HepG2 (cell line): ENCODE data around the gene PIM3. TPM values are rescaled to one million over a fixed set of nuclear protein-coding genes. Genes with fewer than 3 reads are reported as not detected.
A peak's percentile ranks its signal among the peaks of the same experiment; 100 is the strongest.

Source experiments
- EHMT2 ChIP-seq: fragments of 200-600 bp; sonication (generic); IDR thresholded peaks from 2 replicates; pipeline ENCODE4 v1.7.0; 2017; ENCODE audit warnings: antibody characterized with exemption, low read depth, low read length, borderline replicate concordance
- FOXC1 ChIP-seq: sonication (generic); formaldehyde crosslinking; IDR thresholded peaks from 2 replicates; pipeline ENCODE4 v1.8.0; 2022; ENCODE audit warnings: mild to moderate bottlenecking, missing genetic modification reagents, borderline replicate concordance
- HIVEP1 ChIP-seq: sonication (generic); formaldehyde crosslinking; IDR thresholded peaks from 2 replicates; pipeline ENCODE4 v1.4.0; 2020; ENCODE audit warnings: mild to moderate bottlenecking, missing genetic modification reagents
- HMGA1 ChIP-seq: sonication (generic); formaldehyde crosslinking; conservative IDR thresholded peaks from 2 replicates; pipeline ENCODE4 v1.4.0; 2020; ENCODE audit warnings: missing genetic modification reagents
- IRF2 ChIP-seq: IDR thresholded peaks from 2 replicates; pipeline ENCODE4 v1.6.1; 2018; ENCODE audit warnings: missing genetic modification reagents, missing compliant biosample characterization
- KDM2A ChIP-seq: sonication (generic); formaldehyde crosslinking; IDR thresholded peaks from 2 replicates; pipeline ENCODE4 v1.4.0; 2020; ENCODE audit warnings: low read depth, missing genetic modification reagents, borderline replicate concordance
- MAX ChIP-seq: IDR thresholded peaks from 2 replicates; pipeline ENCODE4 v1.6.1; 2012; ENCODE audit warnings: inconsistent platforms
- NFKBIZ ChIP-seq: IDR thresholded peaks from 2 replicates; pipeline ENCODE4 v1.6.1; 2018; ENCODE audit warnings: missing genetic modification reagents, missing compliant biosample characterization
- PHF5A ChIP-seq: IDR thresholded peaks from one replicate; pipeline ENCODE4 v1.6.1; 2018; ENCODE audit warnings: low read depth, missing genetic modification reagents; ENCODE audit not compliant: unreplicated experiment
- REL ChIP-seq: sonication (generic); formaldehyde crosslinking; conservative IDR thresholded peaks from 2 replicates; pipeline ENCODE4 v1.8.0; 2022; ENCODE audit warnings: mild to moderate bottlenecking, missing genetic modification reagents, moderate library complexity
- SIX1 ChIP-seq: sonication (generic); formaldehyde crosslinking; IDR thresholded peaks from 2 replicates; pipeline ENCODE4 v1.4.0; 2020; ENCODE audit warnings: missing genetic modification reagents, borderline replicate concordance
- SRF ChIP-seq: IDR thresholded peaks from 2 replicates; pipeline ENCODE4 v1.6.1; 2011; ENCODE audit warnings: mild to moderate bottlenecking, low read depth, low read length, moderate library complexity
- ZBTB39 ChIP-seq: sonication (generic); formaldehyde crosslinking; IDR thresholded peaks from 2 replicates; pipeline ENCODE4 v1.5.0; 2020; ENCODE audit warnings: missing genetic modification reagents
- ZBTB7A ChIP-seq: sonication (generic); formaldehyde crosslinking; IDR thresholded peaks from 2 replicates; pipeline ENCODE4 v1.8.0; 2022; ENCODE audit warnings: mild to moderate bottlenecking, missing genetic modification reagents
- ZFAT ChIP-seq: sonication (generic); formaldehyde crosslinking; conservative IDR thresholded peaks from 2 replicates; pipeline ENCODE4 v1.8.1; 2023; ENCODE audit warnings: missing genetic modification reagents, inconsistent platforms
- ZFP36L2 ChIP-seq: sonication (generic); formaldehyde crosslinking; IDR thresholded peaks from 2 replicates; pipeline ENCODE4 v1.4.0; 2020; ENCODE audit warnings: missing genetic modification reagents
- ZNF546 ChIP-seq: sonication (generic); formaldehyde crosslinking; conservative IDR thresholded peaks from 2 replicates; pipeline ENCODE4 v1.8.1; 2023; ENCODE audit warnings: mild to moderate bottlenecking, missing genetic modification reagents
- ZNF614 ChIP-seq: IDR thresholded peaks from 2 replicates; pipeline ENCODE4 v1.6.1; 2018; ENCODE audit warnings: missing biosample characterization, missing genetic modification reagents, inconsistent platforms, borderline replicate concordance
- ZNF784 ChIP-seq: sonication (generic); formaldehyde crosslinking; IDR thresholded peaks from 2 replicates; pipeline ENCODE4 v1.5.1; 2020; ENCODE audit warnings: missing genetic modification reagents, mild to moderate bottlenecking, borderline replicate concordance
- ZSCAN12 ChIP-seq: sonication (generic); formaldehyde crosslinking; IDR thresholded peaks from 2 replicates; pipeline ENCODE4 v1.9.0; 2021; ENCODE audit warnings: mild to moderate bottlenecking, missing genetic modification reagents
- polyA plus RNA-seq, 8 experiments: library from polyadenylated mRNA; depleted of rRNA in 3 of 8; stranded (reverse) in 7 of 8; unstranded in 1 of 8; fragments of >200 nt; fragmentation: Illumina TruSeq in 4 of 8; extraction: Trizol in 4 of 8; gene quantifications; 2 replicates each; pipeline versions ENCODE4 v1.2.1 to v1.2.3, GENCODE V29; 2011 to 2016; ENCODE audit warnings: low read depth in 4 of 8, missing spikeins in 1 of 8, mixed read lengths in 1 of 8; ENCODE audit not compliant: insufficient read depth in 1 of 8
- total RNA-seq, 5 experiments: library from RNA; depleted of rRNA; stranded (reverse); fragments of >200 nt; fragmentation: Illumina TruSeq; extraction: Trizol; gene quantifications; 2 replicates each; pipeline ENCODE4 v1.2.3, GENCODE V29; 2016; ENCODE audit warnings: low read depth in 1 of 5
- TF ChIP-seq, protein P1 (sequence below): sonication (generic); formaldehyde crosslinking; IDR thresholded peaks from 2 replicates; pipeline ENCODE4 v1.8.0; 2022; ENCODE audit warnings: missing genetic modification reagents, mild to moderate bottlenecking, moderate library complexity, borderline replicate concordance
- TF ChIP-seq, protein P2 (sequence below): sonication (generic); formaldehyde crosslinking; IDR thresholded peaks from 2 replicates; pipeline ENCODE4 v1.4.0; 2020; ENCODE audit warnings: missing genetic modification reagents, low read depth, mild to moderate bottlenecking, borderline replicate concordance

The PIM3 gene
- total and polyA plus RNA-seq, 2 of the 13 experiments (the other 11 are each of a cell fraction or from before 2014, with no cell fraction given) = 21.6 to 31.2 TPM

GRCh38 chr22:49958931-49959781 is 1.4 kb upstream of the PIM3 start (continued):
- TF ChIP-seq, protein P1, sequence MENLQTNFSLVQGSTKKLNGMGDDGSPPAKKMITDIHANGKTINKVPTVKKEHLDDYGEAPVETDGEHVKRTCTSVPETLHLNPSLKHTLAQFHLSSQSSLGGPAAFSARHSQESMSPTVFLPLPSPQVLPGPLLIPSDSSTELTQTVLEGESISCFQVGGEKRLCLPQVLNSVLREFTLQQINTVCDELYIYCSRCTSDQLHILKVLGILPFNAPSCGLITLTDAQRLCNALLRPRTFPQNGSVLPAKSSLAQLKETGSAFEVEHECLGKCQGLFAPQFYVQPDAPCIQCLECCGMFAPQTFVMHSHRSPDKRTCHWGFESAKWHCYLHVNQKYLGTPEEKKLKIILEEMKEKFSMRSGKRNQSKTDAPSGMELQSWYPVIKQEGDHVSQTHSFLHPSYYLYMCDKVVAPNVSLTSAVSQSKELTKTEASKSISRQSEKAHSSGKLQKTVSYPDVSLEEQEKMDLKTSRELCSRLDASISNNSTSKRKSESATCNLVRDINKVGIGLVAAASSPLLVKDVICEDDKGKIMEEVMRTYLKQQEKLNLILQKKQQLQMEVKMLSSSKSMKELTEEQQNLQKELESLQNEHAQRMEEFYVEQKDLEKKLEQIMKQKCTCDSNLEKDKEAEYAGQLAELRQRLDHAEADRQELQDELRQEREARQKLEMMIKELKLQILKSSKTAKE (CRISPR knock-in tag) = peak; percentile 56; the same call in 1 of the 2 replicates
- TF ChIP-seq SRF = no peak
- no peak; the same call in 1 of the 2 replicates for TF ChIP-seq FOXC1
- no peak for TF ChIP-seq ZBTB39
- TF ChIP-seq ZFP36L2 (CRISPR knock-in tag) = no peak
- TF ChIP-seq HMGA1 (CRISPR knock-in tag) = no peak
- TF ChIP-seq IRF2 (CRISPR knock-in tag) = peak; percentile 40; the same call in 1 of the 2 replicates
- TF ChIP-seq PHF5A (CRISPR knock-in tag) = peak; percentile 75
- TF ChIP-seq ZNF614 (CRISPR knock-in tag) = 0 out of 2 replicates have a peak, but pooled peaks have one; percentile 15
- TF ChIP-seq MAX = peak; percentile 56
- no peak for TF ChIP-seq ZSCAN12
- no peak for TF ChIP-seq NFKBIZ (CRISPR knock-in tag)
- no peak for TF ChIP-seq SIX1 (CRISPR knock-in tag)
- TF ChIP-seq KDM2A (CRISPR knock-in tag) = peak; percentile 36
- TF ChIP-seq EHMT2 = no peak
- TF ChIP-seq, protein P2, sequence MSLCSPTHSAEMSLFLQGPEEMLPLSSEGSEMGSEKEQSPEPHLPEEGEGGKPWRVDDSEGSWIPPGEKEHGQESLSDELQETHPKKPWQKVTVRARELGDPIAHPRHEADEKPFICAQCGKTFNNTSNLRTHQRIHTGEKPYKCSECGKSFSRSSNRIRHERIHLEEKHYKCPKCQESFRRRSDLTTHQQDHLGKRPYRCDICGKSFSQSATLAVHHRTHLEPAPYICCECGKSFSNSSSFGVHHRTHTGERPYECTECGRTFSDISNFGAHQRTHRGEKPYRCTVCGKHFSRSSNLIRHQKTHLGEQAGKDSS (CRISPR knock-in tag) = no peak
- TF ChIP-seq HIVEP1 (CRISPR knock-in tag) = no peak
- TF ChIP-seq ZNF784 (CRISPR knock-in tag) = no peak
- no peak for TF ChIP-seq ZFAT (CRISPR knock-in tag)
- TF ChIP-seq ZNF546 = no peak; the same call in 1 of the 2 replicates
- TF ChIP-seq REL (CRISPR knock-in tag) = 0 out of 2 replicates have a peak, but pooled peaks have one; percentile 53
- TF ChIP-seq ZBTB7A (CRISPR knock-in tag) = peak; percentile 48; the same call in 1 of the 2 replicates
